Kidney (tissue), 14 donors: ENCODE data around the gene ARHGAP42. TPM values are rescaled to one million over a fixed set of nuclear protein-coding genes. Genes with fewer than 3 reads are reported as not detected.

Experiments
- DNase-seq, 5 donors: peaks; one replicate each; pipeline ENCODE4 v3.0.0-alpha.2; 2013 to 2020
- FAIRE-seq: peaks from 2 replicates; lab custom pipeline; 2012; peaks lifted over from hg19 to GRCh38; lab: Jason Lieb, UNC
- H3K27ac ChIP-seq, 2 donors: one replicate each; pipeline ENCODE4 v1.7.0; 2013; ENCODE audit warnings: low read depth in 2 of 2, low read length in 2 of 2, inconsistent platforms in 1 of 2
- H3K27me3 ChIP-seq: one replicate; pipeline ENCODE4 v1.7.1; 2013; ENCODE audit warnings: low read length, inconsistent platforms; ENCODE audit not compliant: control insufficient read depth, insufficient read depth
- H3K36me3 ChIP-seq, 3 donors: one replicate each; pipeline versions ENCODE4 v1.7.0 to v1.7.1; 2013; ENCODE audit warnings: low read length in 3 of 3, control low read depth in 1 of 3, inconsistent platforms in 1 of 3; ENCODE audit not compliant: insufficient read depth in 3 of 3, control insufficient read depth in 2 of 3
- H3K4me1 ChIP-seq, 3 donors: one replicate each; pipeline versions ENCODE4 v1.7.0 to v1.7.1; 2013; ENCODE audit warnings: low read length in 3 of 3, inconsistent platforms in 1 of 3, low read depth in 1 of 3; ENCODE audit not compliant: control insufficient read depth in 2 of 3, insufficient read depth in 2 of 3
- H3K4me3 ChIP-seq, 3 donors: one replicate each; pipeline versions ENCODE4 v1.7.0 to v1.8.1; 2013; ENCODE audit warnings: low read length in 3 of 3, control low read depth in 1 of 3, inconsistent platforms in 1 of 3
- H3K9ac ChIP-seq, 3 donors: one replicate each; pipeline versions ENCODE4 v1.7.0 to v1.7.1; 2013; ENCODE audit warnings: low read length in 3 of 3, control low read depth in 1 of 3, inconsistent platforms in 1 of 3
- H3K9me3 ChIP-seq, 3 donors: one replicate each; pipeline versions ENCODE4 v1.7.0 to v1.7.1; 2013; ENCODE audit warnings: low read length in 3 of 3, control low read depth in 1 of 3, inconsistent platforms in 1 of 3; ENCODE audit not compliant: control insufficient read depth in 2 of 3, insufficient read depth in 1 of 3
- CTCF ChIP-seq: IDR thresholded peaks from 3 replicates; pipeline ENCODE4 v1.5.1; 2012; ENCODE audit warnings: mild to moderate bottlenecking, moderate library complexity, borderline replicate concordance; ENCODE audit not compliant: insufficient read depth; ENCODE audit errors: extremely low read depth
- intact Hi-C: fragments of 100-400 bp; cut with DNase I; formaldehyde crosslinking; loops from one replicate; pipeline ENCODE4 v1.11.1; 2022
- polyA plus RNA-seq: library from polyadenylated mRNA; stranded (reverse); fragments of 350-450 nt; fragmentation: Illumina TruSeq; extraction: RNeasy Lipid Tissue Mini Kit (QIAGEN cat#74804); gene quantifications from one replicate; pipeline ENCODE4 v1.2.3, GENCODE V29; 2014; ENCODE audit warnings: low read depth, low replicate concordance; ENCODE audit not compliant: insufficient read depth
- total RNA-seq: library from RNA; stranded (reverse); fragmentation: NEBNext Ultra II Directional; extraction: Animal tissue kit (Norgen Biotek cat#: 25700); gene quantifications from one replicate; pipeline ENCODE4 v1.2.1, GENCODE V29; 2021
- donor health status: control.
- donor health status: control.
- donor health status: control.
- donor health status: control.
- donor health status: control.
- donor health status: DM: yes; HTN: yes; CAD: no.
- donor health status: Normal renal cell carcinoma (clear cell type).

Gene ARHGAP42
- total and polyA plus RNA-seq, 2 donors from 2014 or later = 4.2 to 18.9 TPM

GRCh38 chr11:100910808-100911207, 223.7 kb downstream of the ARHGAP42 start:
- Histone ChIP-seq H3K27me3 (no peaks in the 10 kb centered on the region), H3K4me3 (no peak overlapping the region), H3K4me1 (no peaks in the 10 kb centered on the region), H3K9me3 (no peaks in the 10 kb centered on the region), H3K9ac (no peak overlapping the region), H3K36me3 (no peaks in the 10 kb centered on the region), H3K27ac (no peak overlapping the region)
- DNase-seq = no peak
- no peak for TF ChIP-seq CTCF
- FAIRE-seq = no peak
- intact Hi-C loops = no loop called here

GRCh38 chr11:100914415-100915110, 227.5 kb downstream of the ARHGAP42 start:
- no peak for FAIRE-seq
- Histone ChIP-seq H3K9me3 (no peaks in the 10 kb centered on the region), H3K27ac (no peak overlapping the region), H3K4me3 (no peak overlapping the region), H3K4me1 (peaks cover 0 to 6% (median 0%) of the 10 kb centered on the region in 3 donors), H3K27me3 (no peaks in the 10 kb centered on the region), H3K9ac (no peak overlapping the region), H3K36me3 (no peaks in the 10 kb centered on the region)
- intact Hi-C loops = no loop called here
- no peak for TF ChIP-seq CTCF
- DNase-seq = no peak

GRCh38 chr11:100918551-100919500, 231.7 kb downstream of the ARHGAP42 start:
- DNase-seq = peak in 3 of 5 donors; percentile 26 to 72 (median 53)
- no peak for FAIRE-seq
- no peak overlapping the region for H3K4me3 ChIP-seq
- H3K4me1 ChIP-seq = peaks cover 0 to 6% (median 0%) of the 10 kb centered on the region in 3 donors
- H3K27ac ChIP-seq = no peak overlapping the region
- H3K9me3 ChIP-seq = no peaks in the 10 kb centered on the region
- TF ChIP-seq CTCF = no peak
- intact Hi-C loops = no loop called here
- no peaks in the 10 kb centered on the region for H3K27me3 ChIP-seq
- H3K36me3 ChIP-seq = no peaks in the 10 kb centered on the region
- H3K9ac ChIP-seq = no peak overlapping the region
